ENCODE results near the gene INTS14. TPM values are rescaled to one million over a fixed set of nuclear protein-coding genes. Genes with fewer than 3 reads are reported as not detected.

Gene INTS14
- total RNA-seq, 1 experiment from 2014 or later: 23.8 TPM

GRCh38 chr15:65584241-65584640 lies 26.7 kb downstream of the INTS14 start:
- Histone ChIP-seq H2AFZ (ENCODE audit: low read length) (no peak overlapping the region), H3K4me3 (ENCODE audit: low read length) (no peak overlapping the region), H3K9me2 (replicated peaks; ENCODE audit: low read length) (no peaks in the 10 kb centered on the region), H3K79me2 (ENCODE audit: low read length) (no peaks in the 10 kb centered on the region), H3K9ac (ENCODE audit: low read length) (no peak overlapping the region), H3K9me3 (ENCODE audit: low read length) (no peaks in the 10 kb centered on the region), H3K4me1 (ENCODE audit: insufficient read depth, low read length) (peaks cover 16% of the 10 kb centered on the region), H4K20me1 (ENCODE audit: low read length) (no peaks in the 10 kb centered on the region), H3K27ac (ENCODE audit: low read length) (no peak overlapping the region), H3F3A (ENCODE audit: low read length, unreplicated experiment) (no peaks in the 10 kb centered on the region), H3K36me3 (ENCODE audit: low read depth, low read length) (peaks cover 8% of the 10 kb centered on the region; the same call in 1 of the 2 replicates), H3K27me3 (ENCODE audit: low read length) (no peaks in the 10 kb centered on the region), H3K4me2 (ENCODE audit: low read length) (no peak overlapping the region)
- ChIA-PET POLR2A (ENCODE audit: unreplicated experiment) (no interaction called here), CTCF (no interaction called here)
- intact Hi-C loops (cut with micrococcal nuclease): no loop called here
- TF ChIP-seq EZH2 (IDR thresholded peaks at IDR 0.05; ENCODE audit: low read length, unreplicated experiment) (no peak), CTCF (conservative IDR thresholded peaks at IDR 0.05; ENCODE audit: low read depth, low read length) (no peak), EZH2phosphoT487 (IDR thresholded peaks at IDR 0.05; ENCODE audit: borderline replicate concordance, low read length) (no peak)
- ATAC-seq (no peak), DNase-seq (no peak)
- no TSS peak for BruUV-seq (replicated peaks)

DNA sequence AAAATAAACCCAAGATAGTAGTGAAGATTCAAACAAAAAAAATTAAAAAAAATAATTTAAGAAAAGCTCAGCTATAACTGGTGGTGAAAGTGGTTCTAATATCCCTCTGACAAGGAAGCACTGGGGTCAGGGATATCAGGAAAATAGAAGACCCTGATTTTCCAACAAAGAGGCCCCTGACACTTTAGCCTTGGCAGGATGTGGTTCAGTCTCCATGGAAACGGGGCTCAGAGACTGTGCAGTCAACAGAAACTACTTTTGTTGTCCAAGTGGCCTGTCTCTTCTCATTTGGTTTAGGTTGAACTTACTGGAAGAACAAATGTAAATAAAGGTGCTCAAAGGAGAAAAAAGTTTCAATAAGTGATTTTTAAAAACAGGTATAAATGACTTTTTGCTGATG lies 27.2 kb downstream of the INTS14 start:
- Histone ChIP-seq H3K9me2 (replicated peaks; ENCODE audit: low read length) (no peaks in the 10 kb centered on the region), H4K20me1 (ENCODE audit: low read length) (no peaks in the 10 kb centered on the region), H3K36me3 (ENCODE audit: low read depth, low read length) (peaks cover 13% of the 10 kb centered on the region; the same call in 1 of the 2 replicates), H2AFZ (ENCODE audit: low read length) (no peak overlapping the region), H3K79me2 (ENCODE audit: low read length) (no peaks in the 10 kb centered on the region), H3F3A (ENCODE audit: low read length, unreplicated experiment) (no peaks in the 10 kb centered on the region), H3K9ac (ENCODE audit: low read length) (no peak overlapping the region), H3K9me3 (ENCODE audit: low read length) (no peaks in the 10 kb centered on the region), H3K27me3 (ENCODE audit: low read length) (no peaks in the 10 kb centered on the region), H3K4me1 (ENCODE audit: insufficient read depth, low read length) (peaks cover 16% of the 10 kb centered on the region), H3K27ac (ENCODE audit: low read length) (no peak overlapping the region), H3K4me3 (ENCODE audit: low read length) (no peak overlapping the region), H3K4me2 (ENCODE audit: low read length) (no peak overlapping the region)
- DNase-seq (no peak), ATAC-seq (no peak)
- POLR2A ChIA-PET (ENCODE audit: unreplicated experiment): no interaction called here
- CTCF ChIA-PET: no interaction called here
- no TSS peak for BruUV-seq (replicated peaks)
- intact Hi-C loops (cut with micrococcal nuclease): no loop called here
- TF ChIP-seq CTCF (conservative IDR thresholded peaks at IDR 0.05; ENCODE audit: low read depth, low read length) (no peak), EZH2 (IDR thresholded peaks at IDR 0.05; ENCODE audit: low read length, unreplicated experiment) (no peak)

- ChIA-PET POLR2A (ENCODE audit: unreplicated experiment) (no interaction called here), CTCF (no interaction called here)
- H3K9me2 ChIP-seq (replicated peaks; ENCODE audit: low read length): no peaks in the 10 kb centered on the region
- intact Hi-C loops (cut with micrococcal nuclease): no loop called here
- H3K27ac ChIP-seq (ENCODE audit: low read length): no peak overlapping the region
- DNase-seq (peak; percentile 68), ATAC-seq (peak; percentile 93)
- no peaks in the 10 kb centered on the region for H3K27me3 ChIP-seq (ENCODE audit: low read length)
- H3F3A ChIP-seq (ENCODE audit: low read length, unreplicated experiment): no peaks in the 10 kb centered on the region
- no TSS peak for BruUV-seq (replicated peaks)
- H3K36me3 ChIP-seq (ENCODE audit: low read depth, low read length): peaks cover 26% of the 10 kb centered on the region
- no peaks in the 10 kb centered on the region for H3K79me2 ChIP-seq (ENCODE audit: low read length)
- peaks cover 26% of the 10 kb centered on the region for H3K4me1 ChIP-seq (ENCODE audit: insufficient read depth, low read length)
- no peak overlapping the region for H2AFZ ChIP-seq (ENCODE audit: low read length)
- H3K4me2 ChIP-seq (ENCODE audit: low read length): no peak overlapping the region
- H3K4me3 ChIP-seq (ENCODE audit: low read length): no peak overlapping the region
- no peak overlapping the region for H3K9ac ChIP-seq (ENCODE audit: low read length)
- no peaks in the 10 kb centered on the region for H3K9me3 ChIP-seq (ENCODE audit: low read length)
- no peaks in the 10 kb centered on the region for H4K20me1 ChIP-seq (ENCODE audit: low read length)
- TF ChIP-seq CTCF (conservative IDR thresholded peaks at IDR 0.05; ENCODE audit: low read depth, low read length) (no peak), EZH2phosphoT487 (IDR thresholded peaks at IDR 0.05; ENCODE audit: borderline replicate concordance, low read length) (no peak), EZH2 (IDR thresholded peaks at IDR 0.05; ENCODE audit: low read length, unreplicated experiment) (no peak)
These were observed 30.6 kb downstream of the INTS14 start for GRCh38 chr15:65580287-65580686.

All from PC-3 (cell line).